B cell (primary cell): ENCODE data around the gene CLRN2. TPM values are rescaled to one million over a fixed set of nuclear protein-coding genes. Genes with fewer than 3 reads are reported as not detected.
"Not testable (repeated sequence)": the region's sequence is repeated elsewhere in the genome, so short reads cannot be mapped to it uniquely, and the experiment has no call there.

Source experiments
- ATAC-seq: fragments of 200-7000 bp; cut with Tn5 transposase; one replicate; pipeline ENCODE4 v1.10.0; 2021; ENCODE audit warnings: low read depth, mild to moderate bottlenecking, moderate number of reproducible peaks, moderate library complexity
- CTCF ChIA-PET: fragments of 350-600 bp; sonication (Branson Sonifier 250); formaldehyde crosslinking; loops from one replicate; lab custom pipeline; 2021; ENCODE audit warnings: antibody characterized with exemption, inconsistent platforms; lab: Charles Lee
- POLR2A ChIA-PET: fragments of 350-600 bp; sonication (Branson Sonifier 250); formaldehyde crosslinking; loops from one replicate; lab custom pipeline; 2021; ENCODE audit warnings: antibody characterized with exemption; lab: Charles Lee
- DNase-seq: peaks from one replicate; pipeline ENCODE4 v3.0.0; 2013
- H2AFZ ChIP-seq: 2 replicates; pipeline ENCODE4 v1.6.1; 2012; ENCODE audit warnings: mild to moderate bottlenecking, low read depth, low read length; ENCODE audit not compliant: insufficient read depth, poor library complexity, severe bottlenecking
- H3K27ac ChIP-seq, 2 donors: 1 replicate in 1 of 2; 2 replicates in 1 of 2; pipeline ENCODE4 v1.5.1; 2012 to 2013; ENCODE audit warnings: low read length in 2 of 2, mild to moderate bottlenecking in 2 of 2, moderate library complexity in 1 of 2
- H3K27me3 ChIP-seq, 4 experiments: fragments of 200-600 bp in 1 of 4; sonication (generic) in 1 of 4; replicated peaks in 1 of 4; 1 replicate in 2 of 4; 2 replicates in 2 of 4; pipeline versions ENCODE4 v1.6.1 to v1.7.0; 2013 to 2016; ENCODE audit warnings: low read length in 3 of 4, mild to moderate bottlenecking in 2 of 4, mixed read lengths in 1 of 4, moderate library complexity in 1 of 4; ENCODE audit not compliant: insufficient read depth in 4 of 4, control insufficient read depth in 3 of 4; ENCODE audit errors: control extremely low read depth in 1 of 4
- H3K36me3 ChIP-seq, 2 experiments: replicated peaks in 1 of 2; 1 replicate in 1 of 2; 2 replicates in 1 of 2; pipeline versions ENCODE4 v1.6.1 to v1.7.1; 2013; ENCODE audit warnings: low read length in 1 of 2; ENCODE audit not compliant: insufficient read depth in 2 of 2, control insufficient read depth in 1 of 2; ENCODE audit errors: control extremely low read depth in 1 of 2, extremely low read depth in 1 of 2
- H3K4me1 ChIP-seq, 2 donors: fragments of 200-600 bp in 1 of 2; sonication (generic) in 1 of 2; 1 replicate in 1 of 2; 2 replicates in 1 of 2; pipeline versions ENCODE4 v1.5.1 to v1.6.1; 2013 to 2017; ENCODE audit warnings: low read length in 2 of 2; ENCODE audit not compliant: control insufficient read depth in 2 of 2, insufficient read depth in 2 of 2
- H3K4me2 ChIP-seq: replicated peaks from 2 replicates; pipeline ENCODE3; 2012; ENCODE audit warnings: mild to moderate bottlenecking, low read depth, low read length; ENCODE audit not compliant: poor library complexity, severe bottlenecking
- H3K4me3 ChIP-seq, 5 experiments: fragments of 200-600 bp in 1 of 5; sonication (generic) in 1 of 5; 1 replicate in 3 of 5; 2 replicates in 2 of 5; pipeline versions ENCODE4 v1.5.1 to v1.7.0; 2011 to 2016; ENCODE audit warnings: low read length in 4 of 5, mild to moderate bottlenecking in 4 of 5, low read depth in 2 of 5, control low read depth in 1 of 5, moderate library complexity in 1 of 5; ENCODE audit not compliant: insufficient read depth in 1 of 5; ENCODE audit errors: control extremely low read depth in 1 of 5, extremely low read depth in 1 of 5
- H3K79me2 ChIP-seq: fragments of 200-600 bp; sonication (generic); one replicate; pipeline ENCODE4 v1.6.0; 2016; ENCODE audit warnings: low read length; ENCODE audit not compliant: control insufficient read depth, insufficient read depth
- H3K9ac ChIP-seq: fragments of 200-600 bp; sonication (generic); 2 replicates; pipeline ENCODE4 v1.6.1; 2017; ENCODE audit warnings: mild to moderate bottlenecking, low read length, moderate library complexity
- H3K9me3 ChIP-seq, 3 donors: one replicate each; pipeline versions ENCODE4 v1.6.1 to v1.7.1; 2013; ENCODE audit warnings: low read length in 2 of 3; ENCODE audit not compliant: control insufficient read depth in 2 of 3, insufficient read depth in 1 of 3; ENCODE audit errors: control extremely low read depth in 1 of 3
- H4K20me1 ChIP-seq: 2 replicates; pipeline ENCODE4 v1.6.0; 2012; ENCODE audit warnings: mild to moderate bottlenecking, low read length; ENCODE audit not compliant: insufficient read depth, control insufficient read depth, poor library complexity, severe bottlenecking
- H3K27ac Mint-ChIP-seq: one replicate; pipeline ENCODE4 v1.8.0; 2021; ENCODE audit warnings: mixed read lengths
- H3K27me3 Mint-ChIP-seq: one replicate; pipeline ENCODE4 v1.8.0; 2021; ENCODE audit warnings: mixed read lengths
- H3K4me1 Mint-ChIP-seq: one replicate; pipeline ENCODE4 v1.8.0; 2021; ENCODE audit warnings: mixed read lengths
- H3K4me3 Mint-ChIP-seq: one replicate; pipeline ENCODE4 v1.8.0; 2021; ENCODE audit warnings: mixed read lengths
- H3K9me3 Mint-ChIP-seq: one replicate; pipeline ENCODE4 v1.8.0; 2022; ENCODE audit warnings: mixed read lengths; ENCODE audit not compliant: insufficient read depth
- EZH2 ChIP-seq: IDR thresholded peaks from 2 replicates; pipeline ENCODE4 v1.6.1; 2012; ENCODE audit warnings: borderline replicate concordance, low read depth, mild to moderate bottlenecking, moderate library complexity, low read length; ENCODE audit not compliant: insufficient read depth, poor library complexity, severe bottlenecking
- WGBS: methylation state at CpG from one replicate; pipeline ENCODE4 v1.1.5; 2013; ENCODE audit warnings: missing lambda C conversion rate; ENCODE audit not compliant: insufficient coverage; 5-methylcytosine and 5-hydroxymethylcytosine counted together
- intact Hi-C: fragments of 100-400 bp; cut with micrococcal nuclease; formaldehyde crosslinking; loops from one replicate; pipeline ENCODE4 v1.10.0; 2022
- polyA plus RNA-seq: library from polyadenylated mRNA; depleted of rRNA; stranded (reverse); fragments of >200 nt; gene quantifications from 2 replicates; pipeline ENCODE4 v1.2.3, GENCODE V29; 2012
- total RNA-seq, 2 donors: library from RNA; stranded (reverse); fragments of 120-200 nt in 1 of 2; gene quantifications; 1 replicate in 1 of 2; 2 replicates in 1 of 2; pipeline versions ENCODE4 v1.2.3 to v1.2.4, GENCODE V29; 2013 to 2022
- TF ChIP-seq, protein P1 (sequence below): fragments of 200-600 bp; IDR thresholded peaks from one replicate; pipeline ENCODE4 v1.8.0; 2022; ENCODE audit warnings: antibody characterized with exemption, mild to moderate bottlenecking

CLRN2 gene
- total and polyA plus RNA-seq, 2 donors (not counting 1 experiment from before 2014, with no cell fraction given), result not detected

- Histone ChIP-seq H3K27ac (no peak overlapping the region), H3K27me3 (peaks cover 0 to 6% (median 0%) of the 10 kb centered on the region in 4 experiments), H3K79me2 (no peaks in the 10 kb centered on the region), H3K36me3 (no peaks in the 10 kb centered on the region), H4K20me1 (no peaks in the 10 kb centered on the region), H3K9ac (no peak overlapping the region), H3K4me2 (no peak overlapping the region), H3K9me3 (no peaks in the 10 kb centered on the region), H3K4me3 (no peak overlapping the region), H3K4me1 (no peaks in the 10 kb centered on the region), H2AFZ (no peak overlapping the region)
- WGBS, result no CpG with 5 or more reads among the region's 2 CpGs
- TF ChIP-seq, protein P1, sequence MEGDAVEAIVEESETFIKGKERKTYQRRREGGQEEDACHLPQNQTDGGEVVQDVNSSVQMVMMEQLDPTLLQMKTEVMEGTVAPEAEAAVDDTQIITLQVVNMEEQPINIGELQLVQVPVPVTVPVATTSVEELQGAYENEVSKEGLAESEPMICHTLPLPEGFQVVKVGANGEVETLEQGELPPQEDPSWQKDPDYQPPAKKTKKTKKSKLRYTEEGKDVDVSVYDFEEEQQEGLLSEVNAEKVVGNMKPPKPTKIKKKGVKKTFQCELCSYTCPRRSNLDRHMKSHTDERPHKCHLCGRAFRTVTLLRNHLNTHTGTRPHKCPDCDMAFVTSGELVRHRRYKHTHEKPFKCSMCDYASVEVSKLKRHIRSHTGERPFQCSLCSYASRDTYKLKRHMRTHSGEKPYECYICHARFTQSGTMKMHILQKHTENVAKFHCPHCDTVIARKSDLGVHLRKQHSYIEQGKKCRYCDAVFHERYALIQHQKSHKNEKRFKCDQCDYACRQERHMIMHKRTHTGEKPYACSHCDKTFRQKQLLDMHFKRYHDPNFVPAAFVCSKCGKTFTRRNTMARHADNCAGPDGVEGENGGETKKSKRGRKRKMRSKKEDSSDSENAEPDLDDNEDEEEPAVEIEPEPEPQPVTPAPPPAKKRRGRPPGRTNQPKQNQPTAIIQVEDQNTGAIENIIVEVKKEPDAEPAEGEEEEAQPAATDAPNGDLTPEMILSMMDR, result no peak
- Mint-ChIP-seq H3K4me3 (no peak overlapping the region), H3K4me1 (no peaks in the 10 kb centered on the region), H3K27me3 (peaks cover 13% of the 10 kb centered on the region), H3K27ac (no peak overlapping the region), H3K9me3 (no peaks in the 10 kb centered on the region)
- intact Hi-C loops, result no loop called here
- ATAC-seq (no peak), DNase-seq (no peak)
- POLR2A ChIA-PET, result interaction anchor here (1.3 kb wide), 1 partner anchor 10 kb away, joined by 3 read pairs; the partner anchor contains the start of gene LAP3
- CTCF ChIA-PET, result interaction anchor here (0.6 to 1.1 kb wide), 2 partner anchors 18 to 61 kb away, joined by 3 read pairs; no protein-coding TSS in a partner anchor
These were observed 52.3 kb downstream of the CLRN2 start for GRCh38 chr4:17567271-17567670.

DNA sequence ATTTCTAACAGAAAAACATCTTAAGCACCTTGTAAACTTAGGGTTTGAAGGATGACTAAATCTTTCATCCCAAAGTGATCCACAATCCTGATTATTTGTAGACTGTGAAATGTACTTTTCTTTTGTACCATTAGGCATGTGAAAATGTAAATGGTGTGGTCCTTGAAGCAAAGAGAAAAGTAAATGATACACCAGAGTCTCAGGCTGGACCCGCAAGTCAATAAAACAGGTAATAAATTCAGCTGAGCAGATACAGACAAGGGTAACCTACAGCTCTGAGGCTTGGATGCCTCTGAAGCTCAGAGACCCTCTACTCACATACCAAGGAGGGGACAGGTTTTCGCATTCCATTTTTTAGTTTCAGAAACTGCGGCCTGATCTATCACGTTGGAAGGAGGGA, 59.2 kb downstream of the CLRN2 start:
- peaks cover 20% of the 10 kb centered on the region for H3K4me1 Mint-ChIP-seq
- CTCF ChIA-PET, result interaction anchor here (1.2 kb wide), 1 partner anchor 239 kb away, joined by 3 read pairs; no protein-coding TSS in a partner anchor

GRCh38 chr4:17575177-17575576, 60.2 kb downstream of the CLRN2 start:
- H3K27me3 Mint-ChIP-seq, H3K27me3 ChIP-seq, H3K27ac ChIP-seq, DNase-seq, ATAC-seq, H3K36me3 ChIP-seq, H2AFZ ChIP-seq, H3K9me3 ChIP-seq, H3K4me3 ChIP-seq, H3K4me3 Mint-ChIP-seq, POLR2A ChIA-PET, intact Hi-C loops, H3K27ac Mint-ChIP-seq, H3K9me3 Mint-ChIP-seq, H4K20me1 ChIP-seq, H3K9ac ChIP-seq, H3K4me2 ChIP-seq: not testable (repeated sequence)
- CTCF ChIA-PET, result interaction anchor here (1.2 kb wide), 1 partner anchor 238 kb away, joined by 3 read pairs; no protein-coding TSS in a partner anchor
- Histone ChIP-seq H3K4me1 (peaks cover 13 to 22% of the 10 kb centered on the region in 2 donors), H3K79me2 (peaks cover 12% of the 10 kb centered on the region)
- peaks cover 26% of the 10 kb centered on the region for H3K4me1 Mint-ChIP-seq
- 96% methylated on average over 5 of the region's 12 CpGs for WGBS

More for the DNA sequence above, 59.2 kb downstream of the CLRN2 start:
- Histone ChIP-seq H3K36me3 (no peaks in the 10 kb centered on the region), H3K27ac (no peak overlapping the region), H3K4me2 (no peak overlapping the region), H3K4me1 (peaks cover 13 to 20% of the 10 kb centered on the region in 2 donors), H3K79me2 (peaks cover 12% of the 10 kb centered on the region), H3K9me3 (peaks cover 0 to 4% (median 0%) of the 10 kb centered on the region in 3 donors), H3K27me3 (no peaks in the 10 kb centered on the region), H3K9ac (no peak overlapping the region), H3K4me3 (no peak overlapping the region), H4K20me1 (no peaks in the 10 kb centered on the region), H2AFZ (no peak overlapping the region)
- Mint-ChIP-seq H3K27ac (no peak overlapping the region), H3K4me3 (no peak overlapping the region), H3K9me3 (no peaks in the 10 kb centered on the region), H3K27me3 (peaks cover under 1% of the 10 kb centered on the region)
- intact Hi-C loops, result no loop called here
- POLR2A ChIA-PET, result no interaction called here
- no peak for DNase-seq
- TF ChIP-seq, protein P1, result no peak
- TF ChIP-seq EZH2, result no peak
- ATAC-seq, result no peak
- WGBS, result 80% methylated on average over 1 of the region's 4 CpGs
